Heart left ventricle (tissue), 16 donors: ENCODE data around the gene LRBA. TPM values are rescaled to one million over a fixed set of nuclear protein-coding genes. Genes with fewer than 3 reads are reported as not detected.

Experiments
- ATAC-seq, 4 donors: fragments of 200-7000 bp; cut with Tn5 transposase; one replicate each; pipeline ENCODE4 v1.9.1; 2020 to 2022; ENCODE audit warnings: moderate library complexity in 4 of 4, mild to moderate bottlenecking in 3 of 4, moderate number of reproducible peaks in 1 of 4
- DNase-seq, 5 donors: peaks; one replicate each; pipeline ENCODE4 v3.0.0-alpha.2; 2020
- H3K27ac ChIP-seq, 12 donors: fragments of 200-600 bp; sonication (generic) in 4 of 12; one replicate each; pipeline versions ENCODE4 v1.5.0 to v1.8.0; 2016 to 2022; ENCODE audit warnings: mild to moderate bottlenecking in 2 of 12
- H3K27me3 ChIP-seq, 9 donors: fragments of 200-600 bp; sonication (generic) in 2 of 9; one replicate each; pipeline versions ENCODE4 v1.5.1 to v1.8.0; 2016 to 2022; ENCODE audit warnings: mild to moderate bottlenecking in 3 of 9
- H3K36me3 ChIP-seq, 9 donors: fragments of 200-600 bp; sonication (generic) in 2 of 9; one replicate each; pipeline versions ENCODE4 v1.5.0 to v1.8.0; 2018 to 2022; ENCODE audit warnings: mild to moderate bottlenecking in 2 of 9
- H3K4me1 ChIP-seq, 12 donors: fragments of 200-600 bp; sonication (generic) in 4 of 12; one replicate each; pipeline versions ENCODE4 v1.5.0 to v1.8.0; 2016 to 2022; ENCODE audit warnings: mild to moderate bottlenecking in 3 of 12
- H3K4me3 ChIP-seq, 12 donors: fragments of 200-600 bp; sonication (generic) in 4 of 12; one replicate each; pipeline versions ENCODE4 v1.5.0 to v1.8.0; 2017 to 2022; ENCODE audit warnings: mild to moderate bottlenecking in 9 of 12, moderate library complexity in 4 of 12
- H3K9me3 ChIP-seq, 12 donors: fragments of 200-600 bp; sonication (generic) in 4 of 12; one replicate each; pipeline versions ENCODE4 v1.5.0 to v1.8.0; 2016 to 2022; ENCODE audit warnings: mild to moderate bottlenecking in 1 of 12
- POLR2A ChIP-seq, 2 donors: fragments of 450-650 bp; IDR thresholded peaks; one replicate each; pipeline ENCODE4 v1.6.1; 2017; ENCODE audit warnings: antibody characterized with exemption in 2 of 2, mild to moderate bottlenecking in 2 of 2, moderate library complexity in 2 of 2
- WGBS, 4 donors: extraction: QIAGEN DNeasy Blood & Tissue Kit in 2 of 4; methylation state at CpG; one replicate each; pipeline versions ENCODE4 v1.1.5 to v1.1.7; 2013 to 2018; 5-methylcytosine and 5-hydroxymethylcytosine counted together
- intact Hi-C, 10 donors: fragments of 100-400 bp; cut with DNase I; formaldehyde crosslinking; loops; one replicate each; pipeline versions ENCODE4 v1.11.1 to v1.14.2; 2022
- polyA plus RNA-seq, 2 donors: library from polyadenylated mRNA; stranded (reverse); fragments of 200-250 nt; gene quantifications; one replicate each; pipeline ENCODE4 v1.2.3, GENCODE V29; 2013
- total RNA-seq, 9 donors: library from RNA; depleted of rRNA in 2 of 9; stranded (reverse); fragments of >200 nt in 2 of 9; fragmentation: NEBNext Ultra II Directional in 3 of 9; extraction: Animal tissue kit (Norgen Biotek cat#: 25700) in 3 of 9; gene quantifications; one replicate each; pipeline versions ENCODE4 v1.1.0 to v1.2.4, GENCODE V29; 2016 to 2023
- TF ChIP-seq, protein P1 (sequence below), 12 donors: fragments of 200-600 bp; sonication (generic) in 4 of 12; IDR thresholded peaks; one replicate each; pipeline versions ENCODE4 v1.5.0 to v1.8.0; 2018 to 2022; ENCODE audit warnings: antibody characterized with exemption in 12 of 12, mild to moderate bottlenecking in 5 of 12
- donor health status: ischemic (EF 13 %, LVEDD 7.1; RV severe dilation, severe dysfunction).
- donor health status: healthy with polysubstance abuse.
- donor health status: DM: no; HTN: yes; CAD: no.
- donor health status: DM: no; HTN: no; CAD: no.
- donor health status: ischemic (EF 25% LVEDD 6.9; RV normal size, moderate dysfunction).
- donor health status: ischemic (EF 25% LVEDD 5.7; RV mildly dilated, moderate dysfunction).
- donor health status: healthy.
- donor health status: DM: yes; HTN: yes; CAD: no.
- donor health status: ischemic (EF 35%, LVEDD 5.7; RV mildly dilated, moderate dysfunction).
- donor health status: nonischemic (EF 11% LVEDD 7.7; RV severe dilation, severe dysfunction).
- donor health status: DM: yes; HTN: yes; CAD: no.
- donor health status: PGD.
- donor health status: ischemic (EF 29% LVEDD 5.4; RV normal size, mild dysfunction).
- donor health status: nonischemic (EF 23%, LVEDD 6.1; RV moderate dilation, normal function).

The LRBA gene
- total and polyA plus RNA-seq, 11 donors: 6.5 to 35.1 (median 22.6) TPM

GRCh38 chr4:150909116-150909515 is 106.0 kb downstream of the LRBA start:
- WGBS, 4 donors: 82 to 88% (median 85%) methylated on average over 3 of the region's 3 CpGs
- Histone ChIP-seq H3K4me3 (no peak overlapping the region), H3K4me1 (peaks cover 0 to 10% (median 0%) of the 10 kb centered on the region in 12 donors), H3K27me3 (no peaks in the 10 kb centered on the region), H3K36me3 (peaks cover 0 to 41% (median 26%) of the 10 kb centered on the region in 9 donors), H3K9me3 (peaks cover 0 to 16% (median 0%) of the 10 kb centered on the region in 12 donors), H3K27ac (no peak overlapping the region)
- DNase-seq: no peak
- intact Hi-C loops: no loop called here
- TF ChIP-seq, protein P1, sequence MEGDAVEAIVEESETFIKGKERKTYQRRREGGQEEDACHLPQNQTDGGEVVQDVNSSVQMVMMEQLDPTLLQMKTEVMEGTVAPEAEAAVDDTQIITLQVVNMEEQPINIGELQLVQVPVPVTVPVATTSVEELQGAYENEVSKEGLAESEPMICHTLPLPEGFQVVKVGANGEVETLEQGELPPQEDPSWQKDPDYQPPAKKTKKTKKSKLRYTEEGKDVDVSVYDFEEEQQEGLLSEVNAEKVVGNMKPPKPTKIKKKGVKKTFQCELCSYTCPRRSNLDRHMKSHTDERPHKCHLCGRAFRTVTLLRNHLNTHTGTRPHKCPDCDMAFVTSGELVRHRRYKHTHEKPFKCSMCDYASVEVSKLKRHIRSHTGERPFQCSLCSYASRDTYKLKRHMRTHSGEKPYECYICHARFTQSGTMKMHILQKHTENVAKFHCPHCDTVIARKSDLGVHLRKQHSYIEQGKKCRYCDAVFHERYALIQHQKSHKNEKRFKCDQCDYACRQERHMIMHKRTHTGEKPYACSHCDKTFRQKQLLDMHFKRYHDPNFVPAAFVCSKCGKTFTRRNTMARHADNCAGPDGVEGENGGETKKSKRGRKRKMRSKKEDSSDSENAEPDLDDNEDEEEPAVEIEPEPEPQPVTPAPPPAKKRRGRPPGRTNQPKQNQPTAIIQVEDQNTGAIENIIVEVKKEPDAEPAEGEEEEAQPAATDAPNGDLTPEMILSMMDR (IDR thresholded peaks at IDR 0.05): no peak
- TF ChIP-seq POLR2A (IDR thresholded peaks at IDR 0.05): no peak
- ATAC-seq: no peak

DNA sequence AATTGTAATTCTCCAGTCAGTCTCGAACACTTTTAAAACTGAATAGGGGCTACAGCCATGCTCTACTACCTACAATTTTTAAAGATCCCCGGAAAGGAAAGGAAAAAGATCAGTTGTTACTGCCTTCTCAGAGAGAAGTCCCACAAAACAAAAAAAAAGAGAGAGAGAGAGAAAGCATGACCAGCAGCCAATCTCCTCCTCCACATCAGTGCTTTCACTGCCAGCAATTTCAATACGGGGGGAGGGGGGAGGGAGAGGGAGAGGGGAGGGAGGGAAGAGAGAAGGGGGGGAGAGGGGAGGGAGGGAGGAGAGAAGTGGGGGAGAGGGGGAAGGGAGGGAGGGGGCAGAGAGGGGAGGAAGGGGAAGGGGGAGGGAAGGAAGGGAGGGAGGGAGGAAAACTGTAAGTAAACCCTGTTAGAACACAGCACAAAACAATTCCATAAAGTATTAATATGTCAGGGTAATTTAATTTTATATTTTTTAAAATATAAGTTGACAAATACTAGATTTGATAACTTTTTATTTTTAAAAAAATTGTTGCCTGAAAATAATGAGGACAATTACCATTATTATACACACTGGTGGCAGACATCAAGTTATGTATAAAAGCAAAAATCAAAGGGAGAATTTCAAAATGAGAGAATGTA is 108.0 kb downstream of the LRBA start:
- Histone ChIP-seq H3K27me3 (no peaks in the 10 kb centered on the region), H3K4me1 (peaks cover 0 to 10% (median 0%) of the 10 kb centered on the region in 12 donors), H3K27ac (peak overlapping the region in 2 of 12 donors; percentile 1 to 23), H3K4me3 (no peak overlapping the region), H3K36me3 (peaks cover 0 to 23% (median 6%) of the 10 kb centered on the region in 9 donors), H3K9me3 (peaks cover 0 to 13% (median 0%) of the 10 kb centered on the region in 12 donors)
- peak in 1 of 4 donors; percentile 47 for ATAC-seq
- DNase-seq: peak in 1 of 5 donors; percentile 8
- TF ChIP-seq, protein P1 (IDR thresholded peaks at IDR 0.05): no peak
- TF ChIP-seq POLR2A (IDR thresholded peaks at IDR 0.05): no peak
- intact Hi-C loops: no loop called here
- 43 to 54% (median 46%) methylated on average over 3 of the region's 3 CpGs for WGBS, 4 donors

GRCh38 chr4:150904671-150905070 is 110.4 kb downstream of the LRBA start:
- ATAC-seq (no peak), DNase-seq (no peak)
- Histone ChIP-seq H3K4me3 (no peak overlapping the region), H3K27me3 (no peaks in the 10 kb centered on the region), H3K36me3 (peaks cover 0 to 31% (median 12%) of the 10 kb centered on the region in 9 donors), H3K27ac (no peak overlapping the region), H3K9me3 (no peaks in the 10 kb centered on the region), H3K4me1 (peaks cover 0 to 10% (median 0%) of the 10 kb centered on the region in 12 donors)
- WGBS, 4 donors: 59 to 71% (median 67%) methylated on average over 3 of the region's 3 CpGs
- TF ChIP-seq POLR2A (IDR thresholded peaks at IDR 0.05): no peak
- TF ChIP-seq, protein P1 (IDR thresholded peaks at IDR 0.05): no peak
- intact Hi-C loops: no loop called here

DNA sequence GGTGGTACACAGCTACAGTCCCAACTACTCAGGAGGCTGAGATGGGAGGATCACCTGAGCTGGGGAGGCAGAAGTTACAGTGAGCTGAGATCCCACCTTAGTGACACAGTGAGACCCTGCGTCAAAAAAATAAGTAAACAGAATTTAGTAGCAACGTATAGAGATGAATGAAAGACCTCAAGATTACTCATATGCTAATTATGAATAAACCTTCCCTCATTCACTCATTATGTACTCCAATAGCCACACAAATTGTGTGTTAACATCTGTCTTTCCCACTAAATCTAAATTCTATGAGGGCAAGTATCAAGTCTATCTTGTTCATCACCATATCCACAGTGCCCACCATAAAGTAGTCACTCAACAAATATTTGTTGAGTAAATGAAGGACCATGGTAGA is 111.5 kb downstream of the LRBA start:
- ATAC-seq (no peak), DNase-seq (no peak)
- WGBS, 4 donors: 73 to 95% (median 91%) methylated on average over 2 of the region's 2 CpGs

More for the DNA sequence above, 111.5 kb downstream of the LRBA start:
- Histone ChIP-seq H3K27me3 (no peaks in the 10 kb centered on the region), H3K36me3 (peaks cover 0 to 39% (median 20%) of the 10 kb centered on the region in 9 donors), H3K4me3 (no peak overlapping the region), H3K9me3 (no peaks in the 10 kb centered on the region), H3K4me1 (peaks cover 0 to 10% (median 0%) of the 10 kb centered on the region in 12 donors), H3K27ac (no peak overlapping the region)
- TF ChIP-seq, protein P1 (IDR thresholded peaks at IDR 0.05): no peak
- TF ChIP-seq POLR2A (IDR thresholded peaks at IDR 0.05): no peak
- intact Hi-C loops: no loop called here
